Natural killer cell treated with Interleukin-12 subunit alpha and Interleukin-12 subunit beta and Interleukin-15 and Interleukin-18, amount 100 ng/mL, for 72 hours (primary cell): ENCODE data around the gene SPDYA. TPM values are rescaled to one million over a fixed set of nuclear protein-coding genes. Genes with fewer than 3 reads are reported as not detected.
"Not testable (repeated sequence)": the region's sequence is repeated elsewhere in the genome, so short reads cannot be mapped to it uniquely, and the experiment has no call there.

Experiments used
- ATAC-seq, 2 donors: fragments of 150-1000 bp; cut with Tn5 transposase in 1 of 2; sonication (Bioruptor Pico), chemical (Tn5 transposase) in 1 of 2; 2 replicates each; pipeline ENCODE4 v1.10.0; 2021
- DNase-seq: peaks from one replicate; pipeline ENCODE4 v3.0.0; 2022; ENCODE audit warnings: low spot score
- H3K27ac Mint-ChIP-seq, 2 donors: 1 replicate in 1 of 2; 2 replicates in 1 of 2; pipeline ENCODE4 v1.8.0; 2022; ENCODE audit warnings: mixed read lengths in 2 of 2, mild to moderate bottlenecking in 1 of 2, moderate library complexity in 1 of 2
- H3K27me3 Mint-ChIP-seq, 2 donors: 1 replicate in 1 of 2; 2 replicates in 1 of 2; pipeline ENCODE4 v1.8.0; 2022; ENCODE audit warnings: mixed read lengths in 2 of 2
- H3K36me3 Mint-ChIP-seq: one replicate; pipeline ENCODE4 v1.8.0; 2022; ENCODE audit warnings: mixed read lengths
- H3K4me1 Mint-ChIP-seq, 2 donors: 1 replicate in 1 of 2; 2 replicates in 1 of 2; pipeline ENCODE4 v1.8.0; 2022; ENCODE audit warnings: low read depth in 2 of 2, mixed read lengths in 2 of 2, mild to moderate bottlenecking in 1 of 2
- H3K4me3 Mint-ChIP-seq: one replicate; pipeline ENCODE4 v1.8.0; 2022; ENCODE audit warnings: mixed read lengths
- H3K9me3 Mint-ChIP-seq: 2 replicates; pipeline ENCODE4 v1.8.0; 2022; ENCODE audit warnings: mixed read lengths
- total RNA-seq, 2 donors: library from RNA; stranded (reverse); gene quantifications; one replicate each; pipeline ENCODE4 v1.2.3, GENCODE V29; 2022

Gene SPDYA
- total RNA-seq = 1 to 10 TPM; 2.6 to 4.5 TPM

GRCh38 chr2:28810384-28811285 is at the start of gene SPDYA:
SPDYA (plus strand) TSS chr2:28810834; CDS start chr2:28816015, 5,181 bp downstream.
- peak; percentile 97 for ATAC-seq
- DNase-seq = peak; percentile 90
- Mint-ChIP-seq H3K4me1 (peaks cover 19% of the 10 kb centered on the region in 2 donors), H3K27ac (peak within 1 kb of the TSS; percentile 53 to 78), H3K4me3 (peak within 1 kb of the TSS; percentile 76), H3K9me3 (no peaks in the 10 kb centered on the region), H3K27me3 (no peaks in the 10 kb centered on the region), H3K36me3 (peaks cover 5% of the 10 kb centered on the region)

DNA sequence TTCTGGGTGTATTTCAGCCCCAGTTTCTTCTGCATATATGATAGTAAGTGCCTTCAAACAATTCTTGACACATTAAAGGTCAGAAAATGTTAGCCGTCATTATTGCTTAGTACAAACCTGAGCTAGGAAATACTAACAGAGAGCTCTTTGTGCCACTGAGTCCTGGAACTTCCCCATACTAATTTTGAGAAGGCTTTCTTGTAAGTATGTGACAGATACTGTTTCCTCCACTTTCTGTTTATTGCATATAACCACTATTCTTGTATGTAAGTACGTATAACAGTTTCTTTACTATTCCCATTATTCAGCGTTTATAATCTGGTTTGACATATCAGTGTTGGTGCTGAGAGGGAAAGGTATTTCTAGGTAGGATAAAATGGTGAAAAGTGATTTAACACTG is 49.2 kb upstream of the SPDYA start:
- Mint-ChIP-seq H3K4me1 (peaks cover 52 to 60% of the 10 kb centered on the region in 2 donors), H3K27me3 (no peaks in the 10 kb centered on the region), H3K27ac (no peak overlapping the region), H3K4me3 (peak overlapping the region; percentile 20), H3K9me3 (no peaks in the 10 kb centered on the region), H3K36me3 (peaks cover 7% of the 10 kb centered on the region)
- ATAC-seq = no peak
- no peak for DNase-seq

DNA sequence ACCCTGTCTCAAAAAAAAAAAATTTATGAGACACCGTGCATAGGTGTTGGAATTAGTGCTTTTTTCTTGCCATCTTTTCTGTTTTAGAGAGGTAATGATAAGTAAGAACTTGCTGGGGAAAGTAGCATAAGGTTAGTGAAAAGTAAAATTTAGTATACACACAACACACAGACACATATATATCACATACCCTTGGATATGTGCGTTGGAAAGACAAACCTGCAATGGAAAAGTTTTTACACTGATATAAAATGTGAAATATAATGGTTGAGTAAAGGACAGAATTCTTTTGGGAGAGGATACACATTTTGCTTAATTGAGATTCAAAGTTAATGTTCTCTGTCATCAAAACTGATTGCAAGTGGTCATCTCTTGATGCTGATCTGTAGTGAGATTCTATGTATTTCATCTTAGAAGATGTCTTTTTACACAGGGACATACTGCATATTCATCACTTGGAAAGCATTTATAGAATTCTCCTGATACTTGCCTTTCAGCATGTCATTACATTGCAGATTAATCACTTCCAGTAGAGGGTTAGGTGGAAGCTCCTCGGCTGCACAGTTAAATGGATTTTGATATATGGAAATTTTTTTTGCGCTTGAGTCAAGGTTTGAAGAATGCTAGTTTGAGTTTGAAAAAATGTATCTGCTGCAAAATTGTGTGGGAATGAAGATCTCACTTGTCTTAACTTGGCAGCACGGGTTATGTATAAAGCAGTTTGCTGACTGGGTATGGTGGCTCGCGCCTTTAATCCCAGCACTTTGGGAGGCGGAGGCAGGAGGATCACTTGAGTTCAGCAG is 45.5 kb upstream of the SPDYA start:
- no peak overlapping the region for H3K4me3 Mint-ChIP-seq
- peaks cover 4% of the 10 kb centered on the region for H3K36me3 Mint-ChIP-seq
- no peak overlapping the region for H3K27ac Mint-ChIP-seq
- ATAC-seq = no peak
- no peaks in the 10 kb centered on the region for H3K27me3 Mint-ChIP-seq
- no peak for DNase-seq
- H3K4me1 Mint-ChIP-seq = peaks cover 52 to 59% of the 10 kb centered on the region in 2 donors
- H3K9me3 Mint-ChIP-seq = no peaks in the 10 kb centered on the region

GRCh38 chr2:28766070-28766469 is 44.6 kb upstream of the SPDYA start:
- H3K27me3 Mint-ChIP-seq = no peaks in the 10 kb centered on the region
- peaks cover 4% of the 10 kb centered on the region for H3K36me3 Mint-ChIP-seq
- H3K4me3 Mint-ChIP-seq = no peak overlapping the region
- peaks cover 57 to 64% of the 10 kb centered on the region in 2 donors for H3K4me1 Mint-ChIP-seq
- H3K9me3 Mint-ChIP-seq = no peaks in the 10 kb centered on the region
- ATAC-seq = no peak
- DNase-seq = no peak
- peak overlapping the region in 1 of 2 donors; percentile 40 for H3K27ac Mint-ChIP-seq

DNA sequence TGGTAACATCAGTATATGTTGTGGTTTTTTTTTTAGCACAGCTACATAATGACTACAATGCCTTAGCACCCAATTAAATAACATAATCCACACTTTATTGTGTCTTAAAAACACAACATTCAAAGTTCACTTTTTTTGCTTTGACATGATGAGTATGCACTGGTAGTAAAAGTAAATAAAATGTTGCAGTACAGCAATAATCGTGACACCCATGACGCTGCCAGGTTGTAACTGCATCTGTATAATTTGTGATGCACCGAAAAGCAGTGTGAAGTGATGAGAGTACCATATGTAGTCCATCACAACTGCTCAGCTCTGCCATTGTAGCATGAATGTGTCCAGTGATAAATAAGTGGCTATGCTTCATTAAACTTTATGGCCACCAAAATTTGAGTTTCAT is 43.3 kb upstream of the SPDYA start:
- peaks cover 4% of the 10 kb centered on the region for H3K36me3 Mint-ChIP-seq
- H3K9me3 Mint-ChIP-seq = no peaks in the 10 kb centered on the region
- no peak overlapping the region for H3K27ac Mint-ChIP-seq
- no peak for DNase-seq
- peaks cover 54 to 61% of the 10 kb centered on the region in 2 donors for H3K4me1 Mint-ChIP-seq
- no peak overlapping the region for H3K4me3 Mint-ChIP-seq
- ATAC-seq = no peak
- no peaks in the 10 kb centered on the region for H3K27me3 Mint-ChIP-seq

GRCh38 chr2:28768422-28768821 is 42.2 kb upstream of the SPDYA start:
- Mint-ChIP-seq H3K27ac (peak overlapping the region in 1 of 2 donors; percentile 20), H3K27me3 (no peaks in the 10 kb centered on the region), H3K4me3 (no peak overlapping the region), H3K9me3 (no peaks in the 10 kb centered on the region), H3K36me3 (peaks cover 4% of the 10 kb centered on the region), H3K4me1 (peaks cover 50 to 54% of the 10 kb centered on the region in 2 donors)
- no peak for DNase-seq
- no peak for ATAC-seq

- peaks cover 46 to 54% of the 10 kb centered on the region in 2 donors for H3K4me1 Mint-ChIP-seq
- ATAC-seq = no peak
- no peak for DNase-seq
- peak overlapping the region in 1 of 2 donors; percentile 20 for H3K27ac Mint-ChIP-seq
- no peaks in the 10 kb centered on the region for H3K27me3 Mint-ChIP-seq
- H3K9me3 Mint-ChIP-seq = no peaks in the 10 kb centered on the region
- H3K36me3 Mint-ChIP-seq = peaks cover 4% of the 10 kb centered on the region
- H3K4me3 Mint-ChIP-seq = no peak overlapping the region
Measured at GRCh38 chr2:28768952-28769351, 41.7 kb upstream of the SPDYA start.

- Mint-ChIP-seq H3K4me3 (no peak overlapping the region), H3K27ac (no peak overlapping the region), H3K36me3 (peaks cover 9% of the 10 kb centered on the region), H3K27me3 (no peaks in the 10 kb centered on the region), H3K9me3 (no peaks in the 10 kb centered on the region), H3K4me1 (peaks cover 43 to 57% of the 10 kb centered on the region in 2 donors)
- DNase-seq = no peak
- no peak for ATAC-seq
Measured at GRCh38 chr2:28772351-28772750, 38.3 kb upstream of the SPDYA start.

DNA sequence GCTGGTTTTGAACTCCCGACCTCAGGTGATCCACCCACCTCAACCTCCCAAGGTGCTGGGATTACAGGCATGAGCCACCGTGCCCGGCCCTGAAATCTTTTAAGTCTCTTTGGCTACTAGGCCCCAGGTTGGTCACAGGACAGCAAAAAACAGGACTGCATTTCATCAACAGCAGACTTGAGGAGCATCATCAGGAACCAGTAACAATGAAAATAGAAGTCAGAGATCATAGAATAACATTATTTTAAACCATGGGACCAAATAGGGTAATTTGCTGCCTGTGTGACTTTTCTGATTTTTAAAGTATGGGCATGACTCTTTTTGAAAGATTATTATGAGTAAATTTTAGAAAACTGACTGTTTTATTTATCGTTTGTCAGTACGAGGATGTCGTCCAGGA is 34.2 kb upstream of the SPDYA start:
- H3K9me3 Mint-ChIP-seq = no peaks in the 10 kb centered on the region
- DNase-seq = no peak
- peaks cover 14 to 28% of the 10 kb centered on the region in 2 donors for H3K4me1 Mint-ChIP-seq
- H3K27me3 Mint-ChIP-seq = no peaks in the 10 kb centered on the region
- H3K36me3 Mint-ChIP-seq = peaks cover 10% of the 10 kb centered on the region
- H3K27ac Mint-ChIP-seq = peak overlapping the region in 1 of 2 donors; percentile 29
- H3K4me3 Mint-ChIP-seq = no peak overlapping the region
- no peak for ATAC-seq

DNA sequence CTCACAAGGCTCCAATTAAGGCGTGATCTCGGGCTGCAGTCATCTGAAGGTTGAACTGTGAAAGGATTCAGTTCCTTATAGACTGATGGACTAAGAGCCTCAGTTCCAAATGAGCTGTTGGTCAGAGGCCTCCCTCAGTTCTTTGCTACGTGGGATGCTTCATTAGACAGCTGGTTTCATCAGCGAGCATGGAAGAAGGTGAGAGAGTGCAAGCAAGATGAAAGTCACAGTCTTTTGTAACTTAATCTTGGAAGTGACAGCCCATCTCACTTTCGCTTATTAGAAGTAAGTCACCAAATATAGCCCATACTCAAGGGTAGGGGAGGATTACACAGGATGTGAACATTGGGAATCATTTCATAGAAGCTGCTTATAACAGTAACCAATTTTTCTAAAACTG is 32.2 kb upstream of the SPDYA start:
- no peaks in the 10 kb centered on the region for H3K9me3 Mint-ChIP-seq
- no peak for DNase-seq
- no peak for ATAC-seq
- H3K36me3 Mint-ChIP-seq = peaks cover 21% of the 10 kb centered on the region
- no peak overlapping the region for H3K27ac Mint-ChIP-seq
- H3K4me1 Mint-ChIP-seq = peaks cover 10 to 22% of the 10 kb centered on the region in 2 donors
- H3K4me3 Mint-ChIP-seq = no peak overlapping the region
- no peaks in the 10 kb centered on the region for H3K27me3 Mint-ChIP-seq

DNA sequence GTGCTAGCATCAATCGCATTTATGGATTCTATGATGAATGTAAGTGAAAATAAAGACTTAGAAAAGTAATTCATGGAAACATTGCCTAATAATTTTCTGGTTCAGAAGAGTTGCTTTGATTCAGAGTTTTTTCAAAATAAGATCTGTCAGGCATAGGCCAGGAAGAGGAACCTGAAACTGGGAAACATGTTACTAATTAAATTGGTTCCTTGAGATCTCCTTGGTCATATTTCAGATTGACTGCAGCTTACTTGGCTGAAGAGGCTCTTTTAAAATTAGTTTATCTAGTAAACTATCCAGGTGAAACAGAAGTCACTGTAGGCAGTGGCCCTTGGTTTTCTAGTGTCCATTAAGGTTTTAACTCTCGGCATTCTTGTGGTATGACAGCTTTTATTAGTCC is 31.6 kb upstream of the SPDYA start:
- Mint-ChIP-seq H3K27me3 (no peaks in the 10 kb centered on the region), H3K27ac (no peak overlapping the region), H3K4me1 (peaks cover 10 to 16% of the 10 kb centered on the region in 2 donors), H3K9me3 (no peaks in the 10 kb centered on the region), H3K4me3 (no peak overlapping the region), H3K36me3 (peaks cover 21% of the 10 kb centered on the region)
- DNase-seq (no peak), ATAC-seq (no peak)

- no peak overlapping the region for H3K27ac Mint-ChIP-seq
- no peaks in the 10 kb centered on the region for H3K9me3 Mint-ChIP-seq
- ATAC-seq (no peak), DNase-seq (no peak)
- no peaks in the 10 kb centered on the region for H3K27me3 Mint-ChIP-seq
- H3K4me3 Mint-ChIP-seq = no peak overlapping the region
- H3K36me3 Mint-ChIP-seq = peaks cover 21% of the 10 kb centered on the region
- H3K4me1 Mint-ChIP-seq = peaks cover 9 to 12% of the 10 kb centered on the region in 2 donors
Measured at GRCh38 chr2:28780496-28780895, 30.1 kb upstream of the SPDYA start.

DNA sequence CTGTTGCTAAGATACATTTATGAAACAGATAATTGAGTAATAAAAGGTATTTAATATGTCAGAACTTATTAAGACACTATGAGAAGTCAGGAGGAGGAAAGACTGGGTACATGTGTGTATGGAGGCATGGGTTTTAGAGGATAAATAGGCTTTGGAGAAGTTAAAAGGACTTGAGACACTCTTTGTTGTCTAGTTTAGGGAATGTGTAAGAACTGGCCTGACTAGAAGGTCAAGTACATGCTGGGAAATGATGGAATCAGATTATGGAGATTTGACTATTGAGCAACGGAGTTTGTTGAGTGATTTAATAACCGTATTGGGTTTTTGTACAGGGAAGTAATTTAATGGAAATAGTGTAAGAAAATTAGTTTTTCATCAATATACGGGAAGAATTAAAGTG is 28.2 kb upstream of the SPDYA start:
- H3K4me1 Mint-ChIP-seq = no peaks in the 10 kb centered on the region
- no peak overlapping the region for H3K4me3 Mint-ChIP-seq
- ATAC-seq (no peak), DNase-seq (no peak)
- H3K9me3 Mint-ChIP-seq = no peaks in the 10 kb centered on the region
- H3K27me3 Mint-ChIP-seq = no peaks in the 10 kb centered on the region
- peaks cover 18% of the 10 kb centered on the region for H3K36me3 Mint-ChIP-seq
- H3K27ac Mint-ChIP-seq = no peak overlapping the region

DNA sequence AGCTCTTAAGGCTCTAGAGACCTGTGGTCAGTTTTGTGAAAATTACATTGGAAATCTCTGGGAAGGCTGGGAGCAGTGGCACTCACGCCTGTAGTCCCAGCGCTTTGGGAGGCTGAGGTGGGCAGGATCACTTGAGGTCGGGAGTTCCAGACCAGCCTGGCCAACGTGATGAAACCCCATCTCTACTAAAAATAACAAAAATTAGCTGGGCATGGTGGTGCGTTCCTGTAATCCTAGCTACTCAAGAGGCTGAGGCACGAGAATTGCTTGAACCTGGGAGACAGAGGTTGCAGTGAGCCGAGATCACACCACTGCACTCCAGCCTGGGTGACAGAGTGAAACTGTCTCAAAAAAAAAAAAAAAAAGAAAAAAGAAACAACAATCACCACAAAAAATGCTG is 26.1 kb upstream of the SPDYA start:
- DNase-seq, ATAC-seq, H3K4me1 Mint-ChIP-seq, H3K27me3 Mint-ChIP-seq, H3K4me3 Mint-ChIP-seq, H3K27ac Mint-ChIP-seq, H3K9me3 Mint-ChIP-seq: not testable (repeated sequence)
- H3K36me3 Mint-ChIP-seq = peaks cover 25% of the 10 kb centered on the region
